Testis (tissue), 3 donors: ENCODE data around the gene PTPN7. TPM values are rescaled to one million over a fixed set of nuclear protein-coding genes. Genes with fewer than 3 reads are reported as not detected.
"Not testable (repeated sequence)": the region's sequence is repeated elsewhere in the genome, so short reads cannot be mapped to it uniquely, and the experiment has no call there.

Experiments
- DNase-seq: peaks from one replicate; pipeline ENCODE4 v3.0.0-alpha.2; 2019
- H3K27ac ChIP-seq, 2 donors: fragments of 200-600 bp; sonication (generic); one replicate each; pipeline ENCODE4 v1.5.1; 2019
- H3K27me3 ChIP-seq: fragments of 200-600 bp; sonication (generic); one replicate; pipeline ENCODE4 v1.5.1; 2019
- H3K36me3 ChIP-seq: fragments of 200-600 bp; sonication (generic); one replicate; pipeline ENCODE4 v1.5.1; 2017; ENCODE audit warnings: low read depth; ENCODE audit errors: missing control alignments
- H3K4me1 ChIP-seq: fragments of 200-600 bp; sonication (generic); one replicate; pipeline ENCODE4 v1.5.1; 2019
- H3K4me3 ChIP-seq, 2 donors: fragments of 200-600 bp; sonication (generic); one replicate each; pipeline ENCODE4 v1.5.1; 2017 to 2019
- H3K9me3 ChIP-seq: fragments of 200-600 bp; sonication (generic); one replicate; pipeline ENCODE4 v1.5.1; 2017
- POLR2A ChIP-seq: fragments of 450-650 bp; IDR thresholded peaks from one replicate; pipeline ENCODE4 v1.6.1; 2017; ENCODE audit warnings: antibody characterized with exemption, mild to moderate bottlenecking, moderate library complexity
- WGBS, 2 donors: methylation state at CpG; one replicate each; pipeline ENCODE4 v1.1.5; 2018; 5-methylcytosine and 5-hydroxymethylcytosine counted together
- intact Hi-C: fragments of 100-400 bp; cut with DNase I; formaldehyde crosslinking; loops from one replicate; pipeline ENCODE4 v1.15.1; 2023; ENCODE audit warnings: low total_unique reads
- polyA plus RNA-seq: library from polyadenylated mRNA; stranded (reverse); fragments of 350-450 nt; fragmentation: Illumina TruSeq; extraction: RNeasy Lipid Tissue Mini Kit (QIAGEN cat#74804); gene quantifications from one replicate; pipeline ENCODE4 v1.2.3, GENCODE V29; 2014; ENCODE audit warnings: low read depth, low replicate concordance; ENCODE audit not compliant: insufficient read depth
- total RNA-seq, 2 donors: library from RNA; depleted of rRNA; stranded (reverse); fragments of >200 nt; gene quantifications; one replicate each; pipeline ENCODE4 v1.2.3, GENCODE V29; 2016
- TF ChIP-seq, protein P1 (sequence below), 3 experiments: fragments of 450-650 bp in 2 of 3; fragments of 200-600 bp in 1 of 3; sonication (generic) in 1 of 3; IDR thresholded peaks; one replicate each; pipeline ENCODE4 v1.5.1; 2016 to 2019; ENCODE audit warnings: antibody characterized with exemption in 3 of 3, mild to moderate bottlenecking in 2 of 3, moderate library complexity in 1 of 3

Gene PTPN7
- total and polyA plus RNA-seq, 3 donors from 2014 or later, result 43.0 to 119 (median 84.1) TPM

GRCh38 chr1:202117898-202118371, 42.5 kb downstream of the PTPN7 start:
- H3K9me3 ChIP-seq, result no peaks in the 10 kb centered on the region
- no peaks in the 10 kb centered on the region for H3K27me3 ChIP-seq
- 79 to 82% methylated on average over 10 of the region's 10 CpGs for WGBS, 2 donors
- TF ChIP-seq, protein P1, sequence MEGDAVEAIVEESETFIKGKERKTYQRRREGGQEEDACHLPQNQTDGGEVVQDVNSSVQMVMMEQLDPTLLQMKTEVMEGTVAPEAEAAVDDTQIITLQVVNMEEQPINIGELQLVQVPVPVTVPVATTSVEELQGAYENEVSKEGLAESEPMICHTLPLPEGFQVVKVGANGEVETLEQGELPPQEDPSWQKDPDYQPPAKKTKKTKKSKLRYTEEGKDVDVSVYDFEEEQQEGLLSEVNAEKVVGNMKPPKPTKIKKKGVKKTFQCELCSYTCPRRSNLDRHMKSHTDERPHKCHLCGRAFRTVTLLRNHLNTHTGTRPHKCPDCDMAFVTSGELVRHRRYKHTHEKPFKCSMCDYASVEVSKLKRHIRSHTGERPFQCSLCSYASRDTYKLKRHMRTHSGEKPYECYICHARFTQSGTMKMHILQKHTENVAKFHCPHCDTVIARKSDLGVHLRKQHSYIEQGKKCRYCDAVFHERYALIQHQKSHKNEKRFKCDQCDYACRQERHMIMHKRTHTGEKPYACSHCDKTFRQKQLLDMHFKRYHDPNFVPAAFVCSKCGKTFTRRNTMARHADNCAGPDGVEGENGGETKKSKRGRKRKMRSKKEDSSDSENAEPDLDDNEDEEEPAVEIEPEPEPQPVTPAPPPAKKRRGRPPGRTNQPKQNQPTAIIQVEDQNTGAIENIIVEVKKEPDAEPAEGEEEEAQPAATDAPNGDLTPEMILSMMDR (IDR thresholded peaks at IDR 0.05), result no peak
- TF ChIP-seq POLR2A, result no peak
- peaks cover 15% of the 10 kb centered on the region for H3K4me1 ChIP-seq
- H3K36me3 ChIP-seq, result no peaks in the 10 kb centered on the region
- no peak overlapping the region for H3K27ac ChIP-seq
- no peak overlapping the region for H3K4me3 ChIP-seq
- intact Hi-C loops, result no loop called here
- no peak for DNase-seq

GRCh38 chr1:202116287-202116686, 44.1 kb downstream of the PTPN7 start:
- H3K9me3 ChIP-seq, result no peaks in the 10 kb centered on the region
- H3K27me3 ChIP-seq, result no peaks in the 10 kb centered on the region
- H3K4me3 ChIP-seq, result no peak overlapping the region
- DNase-seq, result no peak
- WGBS, 2 donors, result 94 to 96% methylated on average over 8 of the region's 8 CpGs
- peaks cover 12% of the 10 kb centered on the region for H3K4me1 ChIP-seq
- H3K27ac ChIP-seq, result no peak overlapping the region
- no peaks in the 10 kb centered on the region for H3K36me3 ChIP-seq
- TF ChIP-seq, protein P1 (IDR thresholded peaks at IDR 0.05), result no peak
- no peak for TF ChIP-seq POLR2A
- intact Hi-C loops, result no loop called here

GRCh38 chr1:202113690-202114300, 46.6 kb downstream of the PTPN7 start:
- Histone ChIP-seq H3K4me3 (no peak overlapping the region), H3K27me3 (no peaks in the 10 kb centered on the region), H3K27ac (no peak overlapping the region), H3K4me1 (peaks cover 12% of the 10 kb centered on the region), H3K9me3 (no peaks in the 10 kb centered on the region), H3K36me3 (no peaks in the 10 kb centered on the region)
- intact Hi-C loops, result no loop called here
- WGBS, 2 donors, result 52 to 92% methylated on average over 2 of the region's 2 CpGs
- DNase-seq, result no peak
- TF ChIP-seq, protein P1 (IDR thresholded peaks at IDR 0.05), result no peak
- TF ChIP-seq POLR2A, result no peak

DNA sequence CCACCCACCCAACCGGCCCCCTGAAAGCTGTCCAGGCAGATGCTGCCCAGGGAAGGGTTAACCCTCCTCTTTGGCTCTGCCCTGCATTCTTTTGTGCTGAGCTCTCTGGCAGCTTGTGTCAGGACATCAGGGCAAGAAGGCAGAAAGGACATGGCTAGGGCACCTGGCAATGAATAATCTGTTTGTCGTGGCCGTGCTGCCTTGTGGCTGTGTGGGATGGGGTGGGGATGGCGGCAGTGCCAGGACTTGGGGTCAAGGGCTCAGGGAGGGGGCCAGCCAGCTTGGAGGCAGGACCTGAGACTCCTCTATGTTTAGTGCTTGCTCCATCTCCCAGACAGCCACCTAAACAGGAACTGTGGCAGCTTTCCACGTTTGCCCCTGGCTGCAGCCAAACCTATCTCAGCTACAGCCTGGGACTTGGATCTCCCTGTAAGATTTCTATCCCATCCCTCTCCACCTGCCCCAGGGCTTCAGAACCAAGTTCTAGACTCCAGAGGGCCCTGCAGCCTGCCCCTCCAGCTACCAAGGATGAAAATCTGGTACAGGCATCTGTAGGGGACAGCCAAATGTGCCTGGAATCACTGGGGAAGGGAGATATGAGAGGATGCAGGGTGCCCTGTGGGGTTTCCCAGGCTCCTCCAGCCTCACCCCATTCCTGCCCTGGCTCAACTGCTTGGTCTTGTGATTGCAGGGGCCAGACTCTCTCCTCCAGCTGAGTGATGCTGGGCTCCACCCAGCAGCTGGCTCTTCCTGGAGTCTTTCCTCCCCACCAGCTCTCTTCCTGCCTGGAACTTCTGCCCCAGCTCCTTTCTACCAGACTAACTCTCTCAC, 47.3 kb downstream of the PTPN7 start:
- TF ChIP-seq POLR2A, result no peak
- TF ChIP-seq, protein P1 (IDR thresholded peaks at IDR 0.05), result no peak
- intact Hi-C loops, result no loop called here
- Histone ChIP-seq H3K4me3 (no peak overlapping the region), H3K9me3 (no peaks in the 10 kb centered on the region), H3K4me1 (peaks cover 20% of the 10 kb centered on the region), H3K36me3 (no peaks in the 10 kb centered on the region), H3K27ac (no peak overlapping the region), H3K27me3 (no peaks in the 10 kb centered on the region)
- WGBS, 2 donors, result 4 to 17% methylated on average over 3 to 5 of the region's 5 CpGs
- no peak for DNase-seq

GRCh38 chr1:202111589-202111988, 48.8 kb downstream of the PTPN7 start:
- H3K4me3 ChIP-seq, H3K27me3 ChIP-seq, intact Hi-C loops, H3K9me3 ChIP-seq, DNase-seq, H3K36me3 ChIP-seq, H3K27ac ChIP-seq: not testable (repeated sequence)
- 84 to 87% methylated on average over 7 of the region's 7 CpGs for WGBS, 2 donors
- H3K4me1 ChIP-seq, result peaks cover 34% of the 10 kb centered on the region
